Thyroid gland (tissue), 4 donors: ENCODE results near the gene USP2.

Source experiments
- CTCF ChIP-seq, 6 experiments: fragments of 200-600 bp in 3 of 6; fragments of 450-650 bp in 3 of 6; sonication (generic) in 3 of 6; IDR thresholded peaks; one replicate each; pipeline ENCODE4 v1.5.1; 2016 to 2019; ENCODE audit warnings: antibody characterized with exemption in 6 of 6, mild to moderate bottlenecking in 2 of 6, inconsistent platforms in 1 of 6, moderate library complexity in 1 of 6
- POLR2A ChIP-seq, 2 donors: fragments of 450-650 bp; IDR thresholded peaks; one replicate each; pipeline ENCODE4 v1.6.1; 2017; ENCODE audit warnings: antibody characterized with exemption in 2 of 2, mild to moderate bottlenecking in 2 of 2, moderate library complexity in 1 of 2

DNA sequence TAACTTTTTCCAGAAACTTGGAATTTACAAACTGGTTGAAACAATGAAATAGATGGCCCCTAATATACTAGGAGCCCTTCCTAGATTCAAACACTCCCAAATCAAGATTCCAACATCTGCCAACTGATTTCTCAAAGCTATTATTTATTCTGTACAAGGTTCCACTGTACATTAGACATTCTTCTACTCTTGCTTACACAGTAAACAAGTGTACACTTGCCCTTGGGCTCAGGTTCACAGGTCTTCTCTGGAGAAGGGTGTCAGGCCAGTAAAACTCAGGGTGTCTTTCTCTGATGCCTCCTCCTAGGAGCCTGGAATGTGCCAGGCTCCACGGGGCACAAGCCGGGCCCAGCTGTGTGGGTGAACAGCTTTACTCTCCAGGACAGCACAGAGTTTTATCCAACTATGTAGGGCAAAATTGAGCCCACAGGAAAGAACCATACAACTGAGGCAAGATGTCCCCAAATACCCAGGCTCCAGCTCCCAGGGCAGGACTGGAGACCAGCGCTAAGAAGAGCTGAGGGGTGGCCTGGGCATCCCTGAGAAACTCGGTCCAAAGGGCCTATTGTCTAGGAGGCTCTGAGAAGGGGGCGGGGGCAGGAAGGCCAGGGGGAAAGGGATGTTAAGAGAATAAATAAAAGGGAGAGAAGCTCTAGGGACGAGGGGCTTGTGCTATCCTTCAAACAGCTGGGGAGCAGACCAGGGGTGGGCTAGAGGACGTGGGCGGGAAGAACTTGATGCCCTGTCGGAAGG, 26.2 kb downstream of the USP2 start:
- TF ChIP-seq POLR2A (IDR thresholded peaks at IDR 0.05) = no peak
- no peak for TF ChIP-seq CTCF (IDR thresholded peaks at IDR 0.05)
